Bronchial epithelial cell (primary cell): ENCODE data around the gene CCT8L2. TPM values are rescaled to one million over a fixed set of nuclear protein-coding genes. Genes with fewer than 3 reads are reported as not detected.
"Not testable (repeated sequence)": the region's sequence is repeated elsewhere in the genome, so short reads cannot be mapped to it uniquely, and the experiment has no call there.

Experiments used
- DNase-seq: peaks from one replicate; pipeline ENCODE4 v3.0.0-alpha.2; 2010; ENCODE audit warnings: low read depth
- FAIRE-seq: peaks from 2 replicates; lab custom pipeline; 2011; peaks lifted over from hg19 to GRCh38; lab: Jason Lieb, UNC
- H3K27me3 ChIP-seq: 2 replicates; pipeline ENCODE4 v1.5.1; 2011; ENCODE audit warnings: low read length; ENCODE audit not compliant: control insufficient read depth, insufficient read depth
- H3K36me3 ChIP-seq: 2 replicates; pipeline ENCODE4 v1.5.1; 2011; ENCODE audit warnings: low read length; ENCODE audit not compliant: control insufficient read depth, insufficient read depth
- H3K4me3 ChIP-seq: 2 replicates; pipeline ENCODE4 v1.5.1; 2011; ENCODE audit warnings: mild to moderate bottlenecking, low read depth, low read length, control low read depth
- CTCF ChIP-seq: IDR thresholded peaks from 2 replicates; pipeline ENCODE4 v1.5.1; 2011; ENCODE audit warnings: mild to moderate bottlenecking, moderate library complexity, low read length, control low read depth, inconsistent platforms; ENCODE audit not compliant: insufficient read depth, severe bottlenecking
- total RNA-seq: library from RNA; depleted of rRNA; stranded (reverse); fragments of >200 nt; gene quantifications from 2 replicates; pipeline ENCODE4 v1.2.1, GENCODE V29; 2014

Gene CCT8L2
- total RNA-seq, 1 donor from 2014 or later, result not detected

- DNase-seq, result no peak
- Histone ChIP-seq H3K27me3 (no peaks in the 10 kb centered on the region), H3K4me3 (no peak overlapping the region), H3K36me3 (no peaks in the 10 kb centered on the region)
- no peak for FAIRE-seq
- TF ChIP-seq CTCF, result no peak
Measured at GRCh38 chr22:16608931-16609330, 16.3 kb upstream of the CCT8L2 start.

DNA sequence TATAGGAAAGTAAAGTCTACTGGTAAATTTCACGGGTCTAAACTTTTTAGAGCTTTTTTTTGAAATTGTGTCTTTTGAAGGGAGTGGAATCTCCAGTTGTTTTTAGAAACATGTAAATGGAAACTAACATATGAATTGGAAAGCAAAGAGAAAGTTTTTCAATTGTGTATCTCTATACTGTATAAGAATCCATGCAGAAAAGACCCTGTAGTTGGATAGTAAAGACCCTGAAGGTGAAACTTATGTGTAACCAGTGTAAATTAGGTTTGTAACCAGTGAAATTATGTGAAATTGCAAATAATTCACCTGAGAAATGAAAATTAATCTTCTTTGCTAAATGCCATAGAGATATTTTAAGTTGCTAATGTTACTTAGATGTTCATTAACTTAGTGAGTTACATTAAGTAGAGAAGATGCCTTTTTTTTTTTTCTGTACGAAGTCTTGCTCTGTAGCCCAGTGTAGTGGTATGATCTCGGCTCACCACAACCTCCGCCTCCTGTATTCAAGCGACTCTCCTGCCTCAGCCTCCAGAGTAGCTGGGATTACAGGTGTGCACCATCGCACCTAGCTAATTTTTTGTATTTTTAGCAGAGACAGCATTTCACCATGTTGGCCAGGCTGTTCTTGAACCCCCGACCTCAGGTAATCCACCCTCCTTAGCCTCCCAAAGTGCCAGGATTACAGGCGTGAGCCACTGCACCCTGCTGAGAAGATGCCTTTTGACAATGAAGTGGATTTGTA is 11.8 kb upstream of the CCT8L2 start:
- H3K27me3 ChIP-seq, FAIRE-seq: not testable (repeated sequence)

GRCh38 chr22:16603770-16604242 is 11.2 kb upstream of the CCT8L2 start:
- not testable (repeated sequence) for DNase-seq, H3K4me3 ChIP-seq, FAIRE-seq, H3K27me3 ChIP-seq, H3K36me3 ChIP-seq

More for the DNA sequence above, 11.8 kb upstream of the CCT8L2 start:
- DNase-seq, H3K4me3 ChIP-seq, H3K36me3 ChIP-seq: not testable (repeated sequence)

DNA sequence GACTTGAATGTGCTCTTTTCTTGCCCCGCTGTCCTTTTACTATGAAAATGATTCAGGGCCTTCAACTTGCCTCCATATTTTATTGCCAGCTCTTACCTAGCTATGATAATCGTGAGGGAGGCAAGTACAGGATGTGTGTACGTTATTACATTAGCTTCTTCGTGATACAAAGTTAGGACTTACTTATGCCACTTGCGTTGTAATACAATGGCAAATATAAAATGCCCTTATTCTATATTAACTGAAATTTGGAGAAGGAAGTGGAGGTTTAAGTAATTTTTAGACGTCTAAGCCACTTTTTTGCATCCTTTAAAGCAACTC is 10.8 kb upstream of the CCT8L2 start:
- H3K36me3 ChIP-seq, result no peaks in the 10 kb centered on the region
- H3K27me3 ChIP-seq, result peaks cover 3% of the 10 kb centered on the region
- no peak for DNase-seq
- no peak for TF ChIP-seq CTCF
- no peak overlapping the region for H3K4me3 ChIP-seq
- FAIRE-seq, result no peak

GRCh38 chr22:16602728-16603447 is 10.3 kb upstream of the CCT8L2 start:
- not testable (repeated sequence) for H3K36me3 ChIP-seq, H3K27me3 ChIP-seq, DNase-seq
- peak overlapping the region; percentile 16 for H3K4me3 ChIP-seq
- peak; percentile 95 for FAIRE-seq

GRCh38 chr22:16602224-16602727 is 9.7 kb upstream of the CCT8L2 start:
- not testable (repeated sequence) for DNase-seq, H3K27me3 ChIP-seq, H3K4me3 ChIP-seq, FAIRE-seq, H3K36me3 ChIP-seq

- TF ChIP-seq CTCF, result no peak
- Histone ChIP-seq H3K36me3 (no peaks in the 10 kb centered on the region), H3K27me3 (peaks cover 3% of the 10 kb centered on the region), H3K4me3 (peak overlapping the region; percentile 17)
- FAIRE-seq (no peak), DNase-seq (no peak)
Measured at GRCh38 chr22:16601437-16602223, 9.0 kb upstream of the CCT8L2 start.

DNA sequence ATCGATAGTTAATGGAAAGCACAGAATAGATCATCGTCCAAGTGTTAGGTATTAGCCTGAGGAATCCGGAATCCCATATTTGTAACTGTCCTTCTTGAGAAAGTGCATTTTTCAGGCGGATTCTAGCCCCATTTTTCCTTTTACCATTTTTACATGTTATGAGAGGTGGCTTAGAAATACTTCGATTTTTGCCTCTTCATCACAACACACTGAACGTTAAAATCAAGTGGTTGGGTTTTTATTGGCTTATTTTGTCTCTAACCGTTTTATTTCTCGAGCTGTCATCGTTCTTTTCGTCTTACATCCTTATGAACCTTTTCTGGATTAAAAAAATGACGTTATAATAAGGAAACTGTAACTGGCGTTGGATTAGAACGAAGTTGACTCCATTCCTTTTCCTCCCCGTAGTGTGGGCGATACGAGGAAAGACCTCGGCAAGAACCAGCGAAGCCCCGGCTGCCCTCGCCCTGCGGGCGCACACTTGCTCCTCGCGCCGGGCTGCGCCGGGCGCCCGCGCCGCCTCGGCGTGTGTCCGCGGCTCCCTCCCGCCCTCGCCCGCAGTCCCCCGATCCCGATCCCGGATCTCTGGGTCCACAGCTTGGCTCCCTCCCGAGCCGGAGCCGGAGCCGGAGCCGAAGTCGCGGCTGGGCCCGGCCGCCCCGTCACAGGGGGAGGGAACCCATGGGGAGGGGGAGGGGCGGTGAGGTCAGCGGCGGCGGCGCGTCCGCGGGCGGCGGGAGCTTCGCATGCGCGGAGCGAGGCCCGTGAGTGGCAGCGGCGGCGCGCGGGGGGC is 8.2 kb upstream of the CCT8L2 start:
- FAIRE-seq, DNase-seq: not testable (repeated sequence)

DNA sequence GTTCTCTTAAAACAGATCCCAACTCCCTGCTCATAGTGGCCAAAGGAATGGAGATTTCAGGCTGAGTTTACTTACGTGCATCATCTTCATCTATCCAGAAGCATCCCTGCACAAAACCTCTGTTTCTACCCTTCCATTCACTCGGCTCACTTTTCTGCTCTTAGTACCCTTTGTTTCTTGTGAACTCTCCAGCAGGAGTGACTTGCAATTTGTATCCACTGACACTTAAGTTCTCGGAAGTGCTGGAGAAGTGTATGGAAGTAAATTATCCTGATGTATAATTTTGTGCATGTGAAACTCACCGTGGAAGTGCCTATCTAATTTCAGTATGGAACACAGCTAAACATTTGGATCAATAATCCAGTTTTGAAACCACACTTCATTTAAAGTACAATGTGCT is 7.0 kb upstream of the CCT8L2 start:
- not testable (repeated sequence) for H3K27me3 ChIP-seq, DNase-seq, FAIRE-seq, H3K36me3 ChIP-seq, H3K4me3 ChIP-seq

More for the DNA sequence above, 8.2 kb upstream of the CCT8L2 start:
- not testable (repeated sequence) for H3K36me3 ChIP-seq, H3K27me3 ChIP-seq, H3K4me3 ChIP-seq

GRCh38 chr22:16595251-16595650 is 2.6 kb upstream of the CCT8L2 start:
- not testable (repeated sequence) for FAIRE-seq, H3K4me3 ChIP-seq, DNase-seq, H3K36me3 ChIP-seq, H3K27me3 ChIP-seq
